Panc1 (cell line): Measurements from ENCODE around the gene OR2AK2. TPM values are rescaled to one million over a fixed set of nuclear protein-coding genes. Genes with fewer than 3 reads are reported as not detected.

Experiments used
- ATAC-seq: fragments of 200-7000 bp; cut with Tn5 transposase; 2 replicates; pipeline ENCODE4 v1.9.1; 2020; ENCODE audit warnings: mild to moderate bottlenecking, moderate library complexity
- BruUV-seq: library from RNA; stranded (reverse); fragments of 400-500 nt; replicated peaks from 2 replicates; lab custom pipeline; 2021; lab: Mats Ljungman, UMichigan
- CTCF ChIA-PET: fragments of 300-600 bp; sonication (Branson Sonifier 250); formaldehyde crosslinking; loops from one replicate; lab custom pipeline; 2022; ENCODE audit warnings: antibody characterized with exemption; lab: Charles Lee
- POLR2A ChIA-PET: fragments of 300-600 bp; sonication (Branson Sonifier 250); formaldehyde crosslinking; loops from one replicate; lab custom pipeline; 2022; ENCODE audit warnings: antibody characterized with exemption; lab: Charles Lee
- DNase-seq: peaks from one replicate; pipeline ENCODE4 v3.0.0-alpha.2; 2010; ENCODE audit warnings: low read depth, low spot score
- H3K27ac ChIP-seq: 2 replicates; pipeline ENCODE4 v1.5.1; 2011; ENCODE audit warnings: mild to moderate bottlenecking, low read length, inconsistent platforms
- H3K27me3 ChIP-seq: fragments of 200-500 bp; sonication (Bioruptor generic); 2 replicates; pipeline ENCODE4 v1.6.0; 2014; ENCODE audit warnings: low read length, inconsistent platforms; ENCODE audit not compliant: control insufficient read depth, insufficient read depth
- H3K36me3 ChIP-seq: fragments of 200-500 bp; sonication (Bioruptor generic); 2 replicates; pipeline ENCODE4 v1.5.1; 2014; ENCODE audit warnings: inconsistent platforms, mild to moderate bottlenecking, low read length, moderate library complexity; ENCODE audit not compliant: control insufficient read depth, insufficient read depth
- H3K4me1 ChIP-seq: 2 replicates; pipeline ENCODE4 v1.5.1; 2011; ENCODE audit warnings: inconsistent platforms, mild to moderate bottlenecking, low read length, moderate library complexity; ENCODE audit not compliant: control insufficient read depth, insufficient read depth
- H3K4me3 ChIP-seq, 2 experiments: 2 replicates each; pipeline ENCODE4 v1.5.1; 2011 to 2012; ENCODE audit warnings: low read depth in 2 of 2, low read length in 2 of 2, mild to moderate bottlenecking in 2 of 2, inconsistent platforms in 1 of 2, moderate library complexity in 1 of 2
- H3K9me3 ChIP-seq: fragments of 200-500 bp; sonication (Bioruptor generic); 2 replicates; pipeline ENCODE4 v1.5.1; 2014; ENCODE audit warnings: low read depth, mild to moderate bottlenecking, inconsistent platforms, low read length, moderate library complexity; ENCODE audit not compliant: control insufficient read depth, insufficient read depth
- POLR2AphosphoS5 ChIP-seq: IDR thresholded peaks from 2 replicates; pipeline ENCODE4 v1.6.1; 2012; ENCODE audit warnings: mild to moderate bottlenecking, low read depth, low read length, moderate library complexity
- SIN3A ChIP-seq: IDR thresholded peaks from 2 replicates; pipeline ENCODE4 v1.6.1; 2012; ENCODE audit warnings: low read depth, mild to moderate bottlenecking, low read length, moderate library complexity, borderline replicate concordance; ENCODE audit not compliant: insufficient read depth
- TCF7L2 ChIP-seq: IDR thresholded peaks from 2 replicates; pipeline ENCODE4 v1.6.1; 2011; ENCODE audit warnings: mild to moderate bottlenecking, low read depth, low read length, inconsistent platforms
- in situ Hi-C: cut with HindIII; loops from 2 replicates; pipeline ENCODE4 v1.10.0; 2016; ENCODE audit warnings: low sequenced_read_pairs, low pct_unique_long_range_greater_than_20kb
- intact Hi-C: fragments of 100-400 bp; cut with micrococcal nuclease; formaldehyde crosslinking; loops from one replicate; pipeline ENCODE4 v1.10.0; 2022; ENCODE audit not compliant: unreplicated experiment
- total RNA-seq: library from RNA; stranded (reverse); gene quantifications from one replicate; pipeline ENCODE4 v1.2.1, GENCODE V29; 2021; ENCODE audit not compliant: unreplicated experiment
- TF ChIP-seq, protein P1 (sequence below): fragments of 450-650 bp; IDR thresholded peaks from 2 replicates; pipeline ENCODE4 v1.5.1; 2017; ENCODE audit warnings: mild to moderate bottlenecking
- TF ChIP-seq, protein P2 (sequence below), 2 experiments: IDR thresholded peaks; 2 replicates each; pipeline ENCODE4 v1.6.1; 2011 to 2012; ENCODE audit warnings: low read depth in 2 of 2, control low read depth in 1 of 2, low read length in 1 of 2, mild to moderate bottlenecking in 1 of 2, moderate library complexity in 1 of 2; ENCODE audit not compliant: insufficient read depth in 1 of 2

The OR2AK2 gene
- total RNA-seq, 1 experiment from 2014 or later = not detected

DNA sequence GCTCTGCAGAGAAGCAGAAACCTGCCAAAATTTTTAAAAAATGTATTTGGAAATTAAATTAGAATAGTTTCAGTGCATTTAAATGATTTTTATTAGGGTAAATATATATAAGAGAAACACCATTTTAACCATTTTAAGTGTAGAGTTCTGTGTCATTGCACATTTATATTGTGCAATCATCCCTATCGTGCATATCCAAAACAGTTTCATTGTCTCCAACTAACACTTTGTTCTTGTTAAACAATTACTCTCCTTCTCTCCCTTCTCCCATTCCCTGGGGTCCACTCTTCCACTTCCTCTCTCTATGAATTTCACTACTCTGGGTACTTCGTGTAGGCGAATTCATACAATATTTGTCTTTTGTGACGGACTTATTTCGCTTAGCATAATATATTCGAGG, 22.4 kb upstream of the OR2AK2 start:
- ATAC-seq (no peak), DNase-seq (no peak)
- no peak for TF ChIP-seq TCF7L2
- TF ChIP-seq, protein P1, sequence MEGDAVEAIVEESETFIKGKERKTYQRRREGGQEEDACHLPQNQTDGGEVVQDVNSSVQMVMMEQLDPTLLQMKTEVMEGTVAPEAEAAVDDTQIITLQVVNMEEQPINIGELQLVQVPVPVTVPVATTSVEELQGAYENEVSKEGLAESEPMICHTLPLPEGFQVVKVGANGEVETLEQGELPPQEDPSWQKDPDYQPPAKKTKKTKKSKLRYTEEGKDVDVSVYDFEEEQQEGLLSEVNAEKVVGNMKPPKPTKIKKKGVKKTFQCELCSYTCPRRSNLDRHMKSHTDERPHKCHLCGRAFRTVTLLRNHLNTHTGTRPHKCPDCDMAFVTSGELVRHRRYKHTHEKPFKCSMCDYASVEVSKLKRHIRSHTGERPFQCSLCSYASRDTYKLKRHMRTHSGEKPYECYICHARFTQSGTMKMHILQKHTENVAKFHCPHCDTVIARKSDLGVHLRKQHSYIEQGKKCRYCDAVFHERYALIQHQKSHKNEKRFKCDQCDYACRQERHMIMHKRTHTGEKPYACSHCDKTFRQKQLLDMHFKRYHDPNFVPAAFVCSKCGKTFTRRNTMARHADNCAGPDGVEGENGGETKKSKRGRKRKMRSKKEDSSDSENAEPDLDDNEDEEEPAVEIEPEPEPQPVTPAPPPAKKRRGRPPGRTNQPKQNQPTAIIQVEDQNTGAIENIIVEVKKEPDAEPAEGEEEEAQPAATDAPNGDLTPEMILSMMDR = no peak
- no peak for TF ChIP-seq SIN3A
- TF ChIP-seq POLR2AphosphoS5 = no peak
- TF ChIP-seq, protein P2, sequence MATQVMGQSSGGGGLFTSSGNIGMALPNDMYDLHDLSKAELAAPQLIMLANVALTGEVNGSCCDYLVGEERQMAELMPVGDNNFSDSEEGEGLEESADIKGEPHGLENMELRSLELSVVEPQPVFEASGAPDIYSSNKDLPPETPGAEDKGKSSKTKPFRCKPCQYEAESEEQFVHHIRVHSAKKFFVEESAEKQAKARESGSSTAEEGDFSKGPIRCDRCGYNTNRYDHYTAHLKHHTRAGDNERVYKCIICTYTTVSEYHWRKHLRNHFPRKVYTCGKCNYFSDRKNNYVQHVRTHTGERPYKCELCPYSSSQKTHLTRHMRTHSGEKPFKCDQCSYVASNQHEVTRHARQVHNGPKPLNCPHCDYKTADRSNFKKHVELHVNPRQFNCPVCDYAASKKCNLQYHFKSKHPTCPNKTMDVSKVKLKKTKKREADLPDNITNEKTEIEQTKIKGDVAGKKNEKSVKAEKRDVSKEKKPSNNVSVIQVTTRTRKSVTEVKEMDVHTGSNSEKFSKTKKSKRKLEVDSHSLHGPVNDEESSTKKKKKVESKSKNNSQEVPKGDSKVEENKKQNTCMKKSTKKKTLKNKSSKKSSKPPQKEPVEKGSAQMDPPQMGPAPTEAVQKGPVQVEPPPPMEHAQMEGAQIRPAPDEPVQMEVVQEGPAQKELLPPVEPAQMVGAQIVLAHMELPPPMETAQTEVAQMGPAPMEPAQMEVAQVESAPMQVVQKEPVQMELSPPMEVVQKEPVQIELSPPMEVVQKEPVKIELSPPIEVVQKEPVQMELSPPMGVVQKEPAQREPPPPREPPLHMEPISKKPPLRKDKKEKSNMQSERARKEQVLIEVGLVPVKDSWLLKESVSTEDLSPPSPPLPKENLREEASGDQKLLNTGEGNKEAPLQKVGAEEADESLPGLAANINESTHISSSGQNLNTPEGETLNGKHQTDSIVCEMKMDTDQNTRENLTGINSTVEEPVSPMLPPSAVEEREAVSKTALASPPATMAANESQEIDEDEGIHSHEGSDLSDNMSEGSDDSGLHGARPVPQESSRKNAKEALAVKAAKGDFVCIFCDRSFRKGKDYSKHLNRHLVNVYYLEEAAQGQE (IDR thresholded peaks at IDR 0.05; ENCODE audit: insufficient read depth in 1 of 2, low read depth in 2 of 2, low read length in 1 of 2) = no peak
- no TSS peak for BruUV-seq
- CTCF ChIA-PET = no interaction called here
- intact Hi-C loops (no loop called here), in situ Hi-C loops (no loop called here)
- Histone ChIP-seq H3K36me3 (no peaks in the 10 kb centered on the region), H3K9me3 (no peaks in the 10 kb centered on the region), H3K4me3 (no peak overlapping the region), H3K27me3 (no peaks in the 10 kb centered on the region), H3K27ac (no peak overlapping the region), H3K4me1 (no peaks in the 10 kb centered on the region)
- POLR2A ChIA-PET = no interaction called here

DNA sequence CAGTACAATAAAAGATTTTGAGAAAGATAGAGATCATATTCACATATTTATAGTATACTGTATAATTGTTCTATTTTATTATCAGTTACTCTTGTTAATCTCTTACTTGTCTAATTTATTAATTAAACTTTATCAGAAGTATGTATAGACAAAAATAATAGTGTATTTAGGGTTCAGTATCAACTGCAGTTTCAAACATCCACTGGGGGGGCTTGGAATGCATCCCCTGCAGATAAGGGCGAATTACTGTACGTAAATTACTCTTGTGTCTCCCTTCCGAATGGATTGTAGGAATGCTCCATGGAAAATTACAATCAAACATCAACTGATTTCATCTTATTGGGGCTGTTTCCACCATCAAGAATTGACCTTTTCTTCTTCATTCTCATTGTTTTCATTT, 16.5 kb upstream of the OR2AK2 start, which contains the start of gene OR2L8:
OR2L8 (plus strand) TSS at position 301 of the 400 bp plus-strand sequence; CDS start at position 301, 0 bp downstream.
- TF ChIP-seq TCF7L2 = no peak
- TF ChIP-seq, protein P1 = no peak
- TF ChIP-seq SIN3A = no peak
- TF ChIP-seq POLR2AphosphoS5 = no peak
- TF ChIP-seq, protein P2 (IDR thresholded peaks at IDR 0.05; ENCODE audit: insufficient read depth in 1 of 2, low read depth in 2 of 2, low read length in 1 of 2) = no peak
- H3K36me3 ChIP-seq = no peaks in the 10 kb centered on the region
- H3K27ac ChIP-seq = no peak within 1 kb of the TSS
- ChIA-PET POLR2A (no interaction called here), CTCF (no interaction called here)
- ATAC-seq = no peak
- no peaks in the 10 kb centered on the region for H3K4me1 ChIP-seq
- no peaks in the 10 kb centered on the region for H3K9me3 ChIP-seq
- intact Hi-C loops (no loop called here), in situ Hi-C loops (no loop called here)
- H3K27me3 ChIP-seq = no peaks in the 10 kb centered on the region
- no TSS peak for BruUV-seq
- no peak within 1 kb of the TSS for H3K4me3 ChIP-seq
- no peak for DNase-seq
